ENCODE measurements around the gene ERN2. TPM values are rescaled to one million over a fixed set of nuclear protein-coding genes. Genes with fewer than 3 reads are reported as not detected.

Gene ERN2
- total and polyA plus RNA-seq, 2 of the 13 experiments (the other 11 are each of a cell fraction or from before 2014, with no cell fraction given): 2.2 to 3.5 TPM

- TF ChIP-seq MTA1 (CRISPR knock-in tag; IDR thresholded peaks at IDR 0.05; ENCODE audit: borderline replicate concordance) (0 out of 2 replicates have a peak, but pooled peaks have one; percentile 30), NONO (IDR thresholded peaks at IDR 0.05) (no peak), NONO (CRISPR knock-in tag; conservative IDR thresholded peaks at IDR 0.05) (0 out of 2 replicates have a peak, but pooled peaks have one; percentile 36), THYN1 (CRISPR knock-in tag; IDR thresholded peaks at IDR 0.05; ENCODE audit: borderline replicate concordance, low read depth) (no peak), ZBTB4 (CRISPR knock-in tag; IDR thresholded peaks at IDR 0.05; ENCODE audit: borderline replicate concordance) (0 out of 2 replicates have a peak, but pooled peaks have one; percentile 18), PRDM4 (CRISPR knock-in tag; IDR thresholded peaks at IDR 0.05; ENCODE audit: borderline replicate concordance) (no peak), ZBTB38 (CRISPR knock-in tag; IDR thresholded peaks at IDR 0.05) (peak; percentile 44; the same call in 1 of the 2 replicates)
These were observed 23.4 kb downstream of the ERN2 start (continued) for GRCh38 chr16:23689442-23690187.

Measured in HepG2 (cell line).